Smooth muscle cell (in vitro differentiated cells): ENCODE data around the gene KIF6. TPM values are rescaled to one million over a fixed set of nuclear protein-coding genes. Genes with fewer than 3 reads are reported as not detected.

Experiments used
- DNase-seq: peaks from one replicate; lab custom pipeline; 2025; ENCODE audit not compliant: unreplicated experiment; lab: John Stamatoyannopoulos, UW
- H2AFZ ChIP-seq: fragments of 200-600 bp; sonication (generic); 2 replicates; pipeline ENCODE4 v1.6.0; 2016; ENCODE audit warnings: antibody characterized with exemption, low read depth, mild to moderate bottlenecking
- H3F3A ChIP-seq: fragments of 200-600 bp; sonication (generic); 2 replicates; pipeline ENCODE4 v1.6.0; 2017; ENCODE audit warnings: antibody characterized with exemption, low read depth
- H3K27ac ChIP-seq: fragments of 200-600 bp; sonication (generic); 2 replicates; pipeline ENCODE4 v1.5.1; 2016; ENCODE audit warnings: low read depth, mild to moderate bottlenecking
- H3K27me3 ChIP-seq: fragments of 200-600 bp; sonication (generic); 2 replicates; pipeline ENCODE4 v1.6.1; 2016; ENCODE audit warnings: low read depth, mild to moderate bottlenecking
- H3K36me3 ChIP-seq: fragments of 200-600 bp; sonication (generic); 2 replicates; pipeline ENCODE4 v1.5.1; 2016; ENCODE audit warnings: low read depth
- H3K4me1 ChIP-seq: fragments of 200-600 bp; sonication (generic); 2 replicates; pipeline ENCODE4 v1.5.1; 2016; ENCODE audit warnings: low read depth
- H3K4me2 ChIP-seq: fragments of 200-600 bp; sonication (generic); 2 replicates; pipeline ENCODE4 v1.6.0; 2016; ENCODE audit warnings: mild to moderate bottlenecking
- H3K4me3 ChIP-seq: fragments of 200-600 bp; sonication (generic); 2 replicates; pipeline ENCODE4 v1.5.1; 2016; ENCODE audit warnings: mild to moderate bottlenecking
- H3K79me2 ChIP-seq: fragments of 200-600 bp; sonication (generic); 2 replicates; pipeline ENCODE4 v1.6.0; 2016; ENCODE audit warnings: low read depth, mild to moderate bottlenecking
- H3K9ac ChIP-seq: fragments of 200-600 bp; sonication (generic); 2 replicates; pipeline ENCODE4 v1.6.0; 2016; ENCODE audit warnings: low read depth
- H3K9me3 ChIP-seq: fragments of 200-600 bp; sonication (generic); replicated peaks from 2 replicates; pipeline ENCODE4 v1.5.1; 2016; ENCODE audit warnings: low read depth
- H4K20me1 ChIP-seq: fragments of 200-600 bp; sonication (generic); 2 replicates; pipeline ENCODE4 v1.6.0; 2016; ENCODE audit warnings: low read depth
- CTCF ChIP-seq: fragments of 200-600 bp; sonication (generic); IDR thresholded peaks from 2 replicates; pipeline ENCODE4 v1.5.1; 2017; ENCODE audit warnings: borderline replicate concordance, mild to moderate bottlenecking, antibody characterized with exemption; ENCODE audit not compliant: insufficient read depth, poor library complexity, severe bottlenecking
- WGBS: methylation state at CpG from one replicate; pipeline ENCODE4 v1.1.7; 2016; ENCODE audit warnings: low lambda C conversion rate; 5-methylcytosine and 5-hydroxymethylcytosine counted together
- polyA plus RNA-seq: library from polyadenylated mRNA; unstranded; fragments of >200 nt; fragmentation: Nextera tagmentation; extraction: Ambion mirVana; gene quantifications from 2 replicates; pipeline ENCODE4 v1.2.1, GENCODE V29; 2016
- small RNA-seq: library from RNA; depleted of rRNA; stranded (forward); fragments of <200 nt; gene quantifications from one replicate; pipeline ENCODE3, GENCODE V24; 2014
- total RNA-seq: library from RNA; depleted of rRNA; stranded (reverse); fragments of >200 nt; gene quantifications from 2 replicates; pipeline ENCODE4 v1.2.3, GENCODE V29; 2014

Gene KIF6
- total and polyA plus RNA-seq, 2 experiments from 2014 or later: 1.1 to 1.5 TPM

DNA sequence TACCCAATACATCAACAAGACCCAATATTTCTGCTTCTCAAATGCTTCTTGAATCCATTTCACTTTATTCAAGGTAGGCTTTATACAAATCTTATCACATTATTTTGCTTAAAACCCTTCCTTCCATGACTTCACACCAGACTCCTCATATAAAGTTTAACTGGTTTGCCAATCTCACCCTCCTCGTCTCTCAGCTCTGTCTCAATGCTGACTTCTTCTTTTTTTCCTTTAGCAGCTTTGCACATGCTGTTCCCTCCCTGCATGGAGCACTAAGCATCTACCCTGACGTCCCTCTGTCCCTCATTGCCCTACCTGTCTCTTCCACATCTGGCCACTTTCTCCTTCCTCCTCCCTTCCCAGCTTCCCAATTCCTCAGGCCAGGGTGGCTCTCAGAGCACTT, 442.4 kb downstream of the KIF6 start:
- Histone ChIP-seq H3K79me2 (no peaks in the 10 kb centered on the region), H3K4me1 (no peaks in the 10 kb centered on the region), H3K9me3 (no peaks in the 10 kb centered on the region), H3K9ac (no peak overlapping the region), H3F3A (no peaks in the 10 kb centered on the region), H3K36me3 (no peaks in the 10 kb centered on the region), H3K4me2 (no peak overlapping the region), H3K27me3 (peaks cover 7% of the 10 kb centered on the region), H4K20me1 (no peaks in the 10 kb centered on the region), H2AFZ (no peak overlapping the region), H3K27ac (no peak overlapping the region), H3K4me3 (no peak overlapping the region)
- no peak for DNase-seq
- no peak for TF ChIP-seq CTCF
- WGBS: 66% methylated on average over 2 of the region's 2 CpGs

DNA sequence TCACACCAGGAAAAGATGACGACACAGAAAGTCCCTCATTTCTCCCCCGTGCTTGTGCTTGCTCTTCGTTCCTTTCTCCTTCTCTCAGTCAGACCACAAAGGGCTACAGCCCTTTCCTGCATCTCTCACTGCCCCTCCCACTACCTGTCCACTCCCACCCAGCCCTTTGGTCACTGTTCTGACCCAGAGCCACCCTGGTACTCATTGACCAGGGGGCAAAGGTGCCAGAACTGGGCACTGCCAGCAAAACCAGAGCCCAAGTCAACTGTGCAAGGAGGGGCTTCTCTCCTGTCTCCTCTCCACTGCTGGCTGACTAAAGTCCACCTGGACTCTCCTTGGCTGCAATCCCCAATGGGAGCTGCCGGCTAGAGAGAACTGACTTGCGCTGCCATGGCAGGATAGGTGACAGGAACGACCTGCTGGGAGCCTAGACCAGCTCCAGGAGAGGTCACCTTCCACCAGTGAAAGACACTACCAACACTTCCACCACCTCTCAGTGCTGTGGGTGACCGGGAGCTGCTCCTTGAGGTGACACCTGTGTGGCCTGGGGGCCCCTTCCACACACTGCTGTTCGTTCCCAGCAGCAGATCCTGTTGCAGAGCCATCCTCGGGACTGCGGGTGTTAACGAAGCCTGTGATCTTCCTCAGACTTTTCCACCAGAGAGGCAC, 443.8 kb downstream of the KIF6 start:
- DNase-seq: no peak
- no peaks in the 10 kb centered on the region for H4K20me1 ChIP-seq
- no peak for TF ChIP-seq CTCF
- H3K4me2 ChIP-seq: no peak overlapping the region
- H3K4me3 ChIP-seq: no peak overlapping the region
- H3K9ac ChIP-seq: no peak overlapping the region
- no peak overlapping the region for H2AFZ ChIP-seq
- no peaks in the 10 kb centered on the region for H3K9me3 ChIP-seq
- H3K36me3 ChIP-seq: no peaks in the 10 kb centered on the region
- no peaks in the 10 kb centered on the region for H3K79me2 ChIP-seq
- H3K4me1 ChIP-seq: no peaks in the 10 kb centered on the region
- WGBS: 84% methylated on average over 11 of the region's 11 CpGs
- peaks cover 9% of the 10 kb centered on the region for H3K27me3 ChIP-seq
- no peak overlapping the region for H3K27ac ChIP-seq
- H3F3A ChIP-seq: no peaks in the 10 kb centered on the region

DNA sequence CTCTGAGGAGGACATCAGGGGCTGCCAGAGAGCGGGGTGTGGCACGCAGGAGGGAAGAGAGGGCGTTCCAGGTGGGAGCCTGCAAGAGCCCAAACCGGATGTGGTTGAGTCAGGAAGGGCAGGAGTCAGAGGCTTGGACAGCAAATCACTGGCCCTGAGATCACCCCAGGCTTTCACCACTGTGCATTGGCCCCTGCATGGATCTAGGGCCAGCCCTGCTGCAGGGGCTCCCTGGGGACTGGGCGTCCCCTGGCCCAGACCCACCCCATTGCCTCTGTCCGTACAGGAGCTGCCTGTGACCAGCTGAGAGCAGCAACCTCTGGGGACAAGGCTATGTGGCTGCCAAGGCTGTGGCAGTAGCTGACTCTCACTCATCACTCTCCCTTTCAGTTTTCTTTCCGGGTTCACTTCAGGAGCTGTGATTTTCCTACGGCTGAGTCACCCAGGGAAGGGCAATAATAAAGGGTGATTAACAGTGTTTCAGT, 444.9 kb downstream of the KIF6 start:
- no peaks in the 10 kb centered on the region for H4K20me1 ChIP-seq
- no peak for DNase-seq

More for the DNA sequence above, 444.9 kb downstream of the KIF6 start:
- H3K27me3 ChIP-seq: peaks cover 9% of the 10 kb centered on the region
- no peak overlapping the region for H3K27ac ChIP-seq
- no peak for TF ChIP-seq CTCF
- H3K9ac ChIP-seq: no peak overlapping the region
- no peak overlapping the region for H3K4me2 ChIP-seq
- no peaks in the 10 kb centered on the region for H3K9me3 ChIP-seq
- H3K36me3 ChIP-seq: no peaks in the 10 kb centered on the region
- WGBS: 68% methylated on average over 8 of the region's 8 CpGs
- no peaks in the 10 kb centered on the region for H3F3A ChIP-seq
- no peak overlapping the region for H3K4me3 ChIP-seq
- no peaks in the 10 kb centered on the region for H3K79me2 ChIP-seq
- H3K4me1 ChIP-seq: no peaks in the 10 kb centered on the region
- H2AFZ ChIP-seq: no peak overlapping the region

Small RNAs within 50 kb of the gene (small RNA-seq; reads per million reads assigned to genes)
- not detected for gene RNU1-54P

Other genes with a start within 250 kb of the KIF6 start
- 26.5 and 29.8 TPM in 2 replicates for gene DAAM2, start 67.0 kb upstream of the KIF6 start, total RNA-seq
- gene DAAM2, start 67.0 kb upstream of the KIF6 start, polyA plus RNA-seq: 23.4 and 29.8 TPM in 2 replicates
- gene MOCS1, start 209.1 kb upstream of the KIF6 start, total RNA-seq: 7.7 and 8.3 TPM in 2 replicates
- 8.2 and 12.1 TPM in 2 replicates for gene MOCS1, start 209.1 kb upstream of the KIF6 start, polyA plus RNA-seq